A549 (cell line): Measurements from ENCODE around the gene ARHGEF28.

ENCODE experiments used
- CBX2 ChIP-seq: fragments of 200-600 bp; sonication (generic); IDR thresholded peaks from 2 replicates; pipeline ENCODE4 v1.6.1; 2016; ENCODE audit warnings: low read depth, mild to moderate bottlenecking, borderline replicate concordance
- CEBPB ChIP-seq, 2 experiments: fragments of >200 bp in 1 of 2; sonication (Bioruptor Twin) in 1 of 2; formaldehyde crosslinking in 1 of 2; IDR thresholded peaks; 2 replicates each; pipeline ENCODE4 v1.6.1; 2012 to 2016
- CHD2 ChIP-seq: fragments of 150-350 bp; IDR thresholded peaks from 2 replicates; pipeline ENCODE4 v1.6.1; 2014; ENCODE audit warnings: low read length; ENCODE audit not compliant: partially characterized antibody
- CHD4 ChIP-seq: fragments of 200-600 bp; sonication (generic); IDR thresholded peaks from 2 replicates; pipeline ENCODE4 v1.6.1; 2016; ENCODE audit warnings: antibody characterized with exemption, mild to moderate bottlenecking, borderline replicate concordance
- HEYL ChIP-seq: fragments of 250-450 bp; sonication (Bioruptor Pico); IDR thresholded peaks from 2 replicates; pipeline ENCODE4 v1.8.0; 2021; ENCODE audit warnings: mild to moderate bottlenecking, moderate library complexity
- POLR2A ChIP-seq: IDR thresholded peaks from 2 replicates; pipeline ENCODE4 v1.6.1; 2012; ENCODE audit warnings: mild to moderate bottlenecking, low read length
- POLR2AphosphoS2 ChIP-seq: conservative IDR thresholded peaks from 2 replicates; pipeline ENCODE4 v1.6.1; 2012; ENCODE audit warnings: low read length, improper control_type of control experiment, inconsistent platforms
- SREBF2 ChIP-seq: fragments of 450-650 bp; IDR thresholded peaks from 2 replicates; pipeline ENCODE4 v1.6.1; 2014; ENCODE audit warnings: mild to moderate bottlenecking, moderate library complexity
- ZFP36 ChIP-seq: fragments of 450-650 bp; IDR thresholded peaks from 2 replicates; pipeline ENCODE4 v1.6.1; 2014; ENCODE audit warnings: borderline replicate concordance; ENCODE audit not compliant: partially characterized antibody
- TF ChIP-seq, protein P1 (sequence below): fragments of >200 bp; sonication (Bioruptor Twin); formaldehyde crosslinking; IDR thresholded peaks from 3 replicates; pipeline ENCODE4 v1.5.1; 2016
- TF ChIP-seq, protein P2 (sequence below): fragments of 250-450 bp; sonication (Bioruptor Pico); IDR thresholded peaks from 2 replicates; pipeline ENCODE4 v1.5.0; 2021; ENCODE audit warnings: mild to moderate bottlenecking, moderate library complexity, borderline replicate concordance
- TF ChIP-seq, protein P3 (sequence below): IDR thresholded peaks from 2 replicates; pipeline ENCODE4 v1.6.1; 2012
- TF ChIP-seq, protein P4 (sequence below): fragments of 450-650 bp; IDR thresholded peaks from 2 replicates; pipeline ENCODE4 v1.6.1; 2014; ENCODE audit warnings: antibody characterized with exemption
- TF ChIP-seq, protein P5 (sequence below): fragments of 200-600 bp; sonication (generic); IDR thresholded peaks from 2 replicates; pipeline ENCODE4 v1.6.1; 2016; ENCODE audit warnings: antibody characterized with exemption, mild to moderate bottlenecking, moderate library complexity

DNA sequence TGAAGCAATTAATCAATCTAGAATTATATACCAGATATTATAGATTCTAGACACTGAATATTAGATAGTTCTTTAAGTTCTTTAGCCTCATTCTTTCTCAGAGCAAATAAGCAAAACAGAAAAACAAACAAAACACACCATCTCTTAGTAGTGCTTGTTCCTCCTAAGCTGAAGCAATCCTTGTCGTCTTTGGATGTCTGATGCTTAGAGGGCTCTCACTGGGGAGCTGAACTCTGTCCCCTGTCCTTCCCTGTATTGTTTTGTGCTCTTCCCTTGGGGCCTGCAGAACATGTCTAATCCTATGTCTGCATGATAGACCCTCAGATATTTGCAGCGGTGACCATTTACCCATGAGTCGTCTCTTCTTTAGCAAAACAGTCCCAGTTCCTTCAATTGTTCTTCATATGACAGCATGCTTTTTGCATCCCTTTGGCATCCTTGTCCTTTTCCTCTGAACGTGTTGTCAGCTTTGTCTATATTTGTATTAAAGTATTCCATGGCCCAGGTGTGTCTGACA is 114.3 kb downstream of the ARHGEF28 start:
- TF ChIP-seq, protein P1, sequence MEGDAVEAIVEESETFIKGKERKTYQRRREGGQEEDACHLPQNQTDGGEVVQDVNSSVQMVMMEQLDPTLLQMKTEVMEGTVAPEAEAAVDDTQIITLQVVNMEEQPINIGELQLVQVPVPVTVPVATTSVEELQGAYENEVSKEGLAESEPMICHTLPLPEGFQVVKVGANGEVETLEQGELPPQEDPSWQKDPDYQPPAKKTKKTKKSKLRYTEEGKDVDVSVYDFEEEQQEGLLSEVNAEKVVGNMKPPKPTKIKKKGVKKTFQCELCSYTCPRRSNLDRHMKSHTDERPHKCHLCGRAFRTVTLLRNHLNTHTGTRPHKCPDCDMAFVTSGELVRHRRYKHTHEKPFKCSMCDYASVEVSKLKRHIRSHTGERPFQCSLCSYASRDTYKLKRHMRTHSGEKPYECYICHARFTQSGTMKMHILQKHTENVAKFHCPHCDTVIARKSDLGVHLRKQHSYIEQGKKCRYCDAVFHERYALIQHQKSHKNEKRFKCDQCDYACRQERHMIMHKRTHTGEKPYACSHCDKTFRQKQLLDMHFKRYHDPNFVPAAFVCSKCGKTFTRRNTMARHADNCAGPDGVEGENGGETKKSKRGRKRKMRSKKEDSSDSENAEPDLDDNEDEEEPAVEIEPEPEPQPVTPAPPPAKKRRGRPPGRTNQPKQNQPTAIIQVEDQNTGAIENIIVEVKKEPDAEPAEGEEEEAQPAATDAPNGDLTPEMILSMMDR = no peak
- TF ChIP-seq, protein P2, sequence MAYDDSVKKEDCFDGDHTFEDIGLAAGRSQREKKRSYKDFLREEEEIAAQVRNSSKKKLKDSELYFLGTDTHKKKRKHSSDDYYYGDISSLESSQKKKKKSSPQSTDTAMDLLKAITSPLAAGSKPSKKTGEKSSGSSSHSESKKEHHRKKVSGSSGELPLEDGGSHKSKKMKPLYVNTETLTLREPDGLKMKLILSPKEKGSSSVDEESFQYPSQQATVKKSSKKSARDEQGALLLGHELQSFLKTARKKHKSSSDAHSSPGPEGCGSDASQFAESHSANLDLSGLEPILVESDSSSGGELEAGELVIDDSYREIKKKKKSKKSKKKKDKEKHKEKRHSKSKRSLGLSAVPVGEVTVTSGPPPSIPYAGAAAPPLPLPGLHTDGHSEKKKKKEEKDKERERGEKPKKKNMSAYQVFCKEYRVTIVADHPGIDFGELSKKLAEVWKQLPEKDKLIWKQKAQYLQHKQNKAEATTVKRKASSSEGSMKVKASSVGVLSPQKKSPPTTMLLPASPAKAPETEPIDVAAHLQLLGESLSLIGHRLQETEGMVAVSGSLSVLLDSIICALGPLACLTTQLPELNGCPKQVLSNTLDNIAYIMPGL (CRISPR knock-in tag) = no peak
- TF ChIP-seq SREBF2 (no peak), CEBPB (IDR thresholded peaks at IDR 0.05) (no peak), CHD4 (no peak), HEYL (CRISPR knock-in tag) (no peak), POLR2A (no peak), POLR2AphosphoS2 (no peak), CBX2 (no peak), CHD2 (no peak), ZFP36 (no peak)
- TF ChIP-seq, protein P3, sequence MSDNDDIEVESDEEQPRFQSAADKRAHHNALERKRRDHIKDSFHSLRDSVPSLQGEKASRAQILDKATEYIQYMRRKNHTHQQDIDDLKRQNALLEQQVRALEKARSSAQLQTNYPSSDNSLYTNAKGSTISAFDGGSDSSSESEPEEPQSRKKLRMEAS = no peak
- TF ChIP-seq, protein P4, sequence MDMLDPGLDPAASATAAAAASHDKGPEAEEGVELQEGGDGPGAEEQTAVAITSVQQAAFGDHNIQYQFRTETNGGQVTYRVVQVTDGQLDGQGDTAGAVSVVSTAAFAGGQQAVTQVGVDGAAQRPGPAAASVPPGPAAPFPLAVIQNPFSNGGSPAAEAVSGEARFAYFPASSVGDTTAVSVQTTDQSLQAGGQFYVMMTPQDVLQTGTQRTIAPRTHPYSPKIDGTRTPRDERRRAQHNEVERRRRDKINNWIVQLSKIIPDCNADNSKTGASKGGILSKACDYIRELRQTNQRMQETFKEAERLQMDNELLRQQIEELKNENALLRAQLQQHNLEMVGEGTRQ = no peak
- TF ChIP-seq, protein P5, sequence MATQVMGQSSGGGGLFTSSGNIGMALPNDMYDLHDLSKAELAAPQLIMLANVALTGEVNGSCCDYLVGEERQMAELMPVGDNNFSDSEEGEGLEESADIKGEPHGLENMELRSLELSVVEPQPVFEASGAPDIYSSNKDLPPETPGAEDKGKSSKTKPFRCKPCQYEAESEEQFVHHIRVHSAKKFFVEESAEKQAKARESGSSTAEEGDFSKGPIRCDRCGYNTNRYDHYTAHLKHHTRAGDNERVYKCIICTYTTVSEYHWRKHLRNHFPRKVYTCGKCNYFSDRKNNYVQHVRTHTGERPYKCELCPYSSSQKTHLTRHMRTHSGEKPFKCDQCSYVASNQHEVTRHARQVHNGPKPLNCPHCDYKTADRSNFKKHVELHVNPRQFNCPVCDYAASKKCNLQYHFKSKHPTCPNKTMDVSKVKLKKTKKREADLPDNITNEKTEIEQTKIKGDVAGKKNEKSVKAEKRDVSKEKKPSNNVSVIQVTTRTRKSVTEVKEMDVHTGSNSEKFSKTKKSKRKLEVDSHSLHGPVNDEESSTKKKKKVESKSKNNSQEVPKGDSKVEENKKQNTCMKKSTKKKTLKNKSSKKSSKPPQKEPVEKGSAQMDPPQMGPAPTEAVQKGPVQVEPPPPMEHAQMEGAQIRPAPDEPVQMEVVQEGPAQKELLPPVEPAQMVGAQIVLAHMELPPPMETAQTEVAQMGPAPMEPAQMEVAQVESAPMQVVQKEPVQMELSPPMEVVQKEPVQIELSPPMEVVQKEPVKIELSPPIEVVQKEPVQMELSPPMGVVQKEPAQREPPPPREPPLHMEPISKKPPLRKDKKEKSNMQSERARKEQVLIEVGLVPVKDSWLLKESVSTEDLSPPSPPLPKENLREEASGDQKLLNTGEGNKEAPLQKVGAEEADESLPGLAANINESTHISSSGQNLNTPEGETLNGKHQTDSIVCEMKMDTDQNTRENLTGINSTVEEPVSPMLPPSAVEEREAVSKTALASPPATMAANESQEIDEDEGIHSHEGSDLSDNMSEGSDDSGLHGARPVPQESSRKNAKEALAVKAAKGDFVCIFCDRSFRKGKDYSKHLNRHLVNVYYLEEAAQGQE = no peak
